ENCODE data around the gene CLMP.

Gene CLMP

GRCh38 chr11:123080015-123080414, 115.0 kb downstream of the CLMP start:
- TF ChIP-seq, protein P1, sequence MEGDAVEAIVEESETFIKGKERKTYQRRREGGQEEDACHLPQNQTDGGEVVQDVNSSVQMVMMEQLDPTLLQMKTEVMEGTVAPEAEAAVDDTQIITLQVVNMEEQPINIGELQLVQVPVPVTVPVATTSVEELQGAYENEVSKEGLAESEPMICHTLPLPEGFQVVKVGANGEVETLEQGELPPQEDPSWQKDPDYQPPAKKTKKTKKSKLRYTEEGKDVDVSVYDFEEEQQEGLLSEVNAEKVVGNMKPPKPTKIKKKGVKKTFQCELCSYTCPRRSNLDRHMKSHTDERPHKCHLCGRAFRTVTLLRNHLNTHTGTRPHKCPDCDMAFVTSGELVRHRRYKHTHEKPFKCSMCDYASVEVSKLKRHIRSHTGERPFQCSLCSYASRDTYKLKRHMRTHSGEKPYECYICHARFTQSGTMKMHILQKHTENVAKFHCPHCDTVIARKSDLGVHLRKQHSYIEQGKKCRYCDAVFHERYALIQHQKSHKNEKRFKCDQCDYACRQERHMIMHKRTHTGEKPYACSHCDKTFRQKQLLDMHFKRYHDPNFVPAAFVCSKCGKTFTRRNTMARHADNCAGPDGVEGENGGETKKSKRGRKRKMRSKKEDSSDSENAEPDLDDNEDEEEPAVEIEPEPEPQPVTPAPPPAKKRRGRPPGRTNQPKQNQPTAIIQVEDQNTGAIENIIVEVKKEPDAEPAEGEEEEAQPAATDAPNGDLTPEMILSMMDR (IDR thresholded peaks at IDR 0.05; ENCODE audit: insufficient read depth, low read depth, low read length, missing control alignments): no peak
- H3K4me3 ChIP-seq (ENCODE audit: low read depth, low read length): no peak overlapping the region
- no peak for DNase-seq (ENCODE audit: low read depth)

DNA sequence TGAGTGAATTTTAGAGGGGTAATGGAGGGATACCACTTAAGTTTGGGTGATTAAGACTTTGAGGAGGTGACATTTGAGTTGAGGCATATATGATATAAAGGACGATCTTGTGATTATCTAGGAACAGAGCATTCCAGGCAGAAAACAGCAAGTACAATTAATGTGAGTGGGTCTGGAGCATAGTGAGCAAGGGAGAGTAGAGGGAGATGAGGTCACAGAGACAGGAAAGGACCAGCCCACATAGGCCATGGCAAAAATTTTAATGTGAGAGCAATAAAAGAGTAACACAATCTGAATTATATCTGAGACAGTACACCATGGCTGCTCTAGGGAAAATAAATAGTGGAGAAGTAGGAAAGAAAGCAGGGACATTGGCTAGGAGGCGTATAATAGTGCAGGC, 118.6 kb downstream of the CLMP start:
- no peak for DNase-seq (ENCODE audit: low read depth)
- TF ChIP-seq, protein P1 (IDR thresholded peaks at IDR 0.05; ENCODE audit: insufficient read depth, low read depth, low read length, missing control alignments): no peak
- no peak overlapping the region for H3K4me3 ChIP-seq (ENCODE audit: low read depth, low read length)

- H3K4me3 ChIP-seq (ENCODE audit: low read depth, low read length): no peak overlapping the region
- no peak for DNase-seq (ENCODE audit: low read depth)
- TF ChIP-seq, protein P1 (IDR thresholded peaks at IDR 0.05; ENCODE audit: insufficient read depth, low read depth, low read length, missing control alignments): no peak
Observed at GRCh38 chr11:123073343-123074057, 121.5 kb downstream of the CLMP start.

DNA sequence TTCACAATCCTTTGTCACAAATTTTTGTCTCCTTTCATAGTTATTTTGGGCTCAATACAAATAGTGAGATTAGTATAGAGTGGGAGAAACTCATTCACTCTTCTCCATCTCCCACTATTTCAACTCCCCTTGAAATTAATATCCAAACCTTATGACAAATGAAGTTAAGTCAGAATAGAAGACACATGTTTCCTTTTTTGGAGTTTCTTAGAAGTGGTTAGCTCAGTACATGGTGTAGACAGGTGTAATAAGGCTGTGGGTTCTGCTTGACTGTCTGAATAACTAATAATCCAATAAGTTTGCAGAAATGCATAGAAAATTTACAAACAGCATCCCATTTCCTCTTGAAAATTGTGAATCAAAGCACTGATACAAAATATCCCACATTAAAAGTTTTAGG, 122.3 kb downstream of the CLMP start:
- H3K4me3 ChIP-seq (ENCODE audit: low read depth, low read length): no peak overlapping the region
- TF ChIP-seq, protein P1 (IDR thresholded peaks at IDR 0.05; ENCODE audit: insufficient read depth, low read depth, low read length, missing control alignments): no peak
- DNase-seq (ENCODE audit: low read depth): no peak

DNA sequence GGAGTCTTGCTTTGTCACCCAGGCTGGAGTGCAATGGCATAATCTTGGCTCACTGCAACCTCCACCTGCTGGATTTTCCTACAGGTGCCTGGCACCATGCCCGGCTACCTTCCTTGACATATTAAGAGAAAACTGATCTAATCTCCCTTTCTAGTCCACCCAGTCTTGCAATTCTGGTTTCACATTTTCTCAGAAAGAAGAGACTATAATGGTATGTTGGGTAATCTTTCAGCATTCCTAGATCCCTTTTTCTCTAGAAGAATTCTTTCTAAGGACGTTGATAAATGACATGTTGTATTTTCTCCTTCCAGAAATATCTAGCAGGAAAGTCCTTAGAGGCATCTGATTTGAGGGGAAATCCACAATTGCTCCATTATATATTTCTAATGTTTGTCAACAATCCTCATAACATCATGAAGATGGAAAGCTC, 122.7 kb downstream of the CLMP start:
- no peak for DNase-seq (ENCODE audit: low read depth)
- H3K4me3 ChIP-seq (ENCODE audit: low read depth, low read length): no peak overlapping the region
- TF ChIP-seq, protein P1 (IDR thresholded peaks at IDR 0.05; ENCODE audit: insufficient read depth, low read depth, low read length, missing control alignments): no peak

GRCh38 chr11:123069908-123070821, 124.9 kb downstream of the CLMP start:
- peak overlapping the region; percentile 61 for H3K4me3 ChIP-seq (ENCODE audit: low read depth, low read length)
- TF ChIP-seq, protein P1 (IDR thresholded peaks at IDR 0.05; ENCODE audit: insufficient read depth, low read depth, low read length, missing control alignments): no peak
- DNase-seq (ENCODE audit: low read depth): peak; percentile 70
